ENCODE data around the gene SPEF1.
"Not testable (repeated sequence)": the region's sequence is repeated elsewhere in the genome, so short reads cannot be mapped to it uniquely, and the experiment has no call there.

Gene SPEF1, protein sequence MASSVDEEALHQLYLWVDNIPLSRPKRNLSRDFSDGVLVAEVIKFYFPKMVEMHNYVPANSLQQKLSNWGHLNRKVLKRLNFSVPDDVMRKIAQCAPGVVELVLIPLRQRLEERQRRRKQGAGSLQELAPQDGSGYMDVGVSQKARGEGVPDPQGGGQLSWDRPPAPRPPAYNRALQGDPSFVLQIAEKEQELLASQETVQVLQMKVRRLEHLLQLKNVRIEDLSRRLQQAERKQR

GRCh38 chr20:3781153-3781910 is at the start of gene SPEF1:
SPEF1 (minus strand) TSS chr20:3781448; CDS start chr20:3781287, 161 bp downstream.
- DNase-seq (ENCODE audit: low read depth in 4 of 4, low spot score in 1 of 4) = no peak

- not testable (repeated sequence) for DNase-seq (ENCODE audit: low read depth in 4 of 4, low spot score in 1 of 4)
Observed at GRCh38 chr20:3829891-3830290, 48.6 kb upstream of the SPEF1 start.

- no peak for DNase-seq (ENCODE audit: low read depth in 4 of 4, low spot score in 1 of 4)
Observed at GRCh38 chr20:3828798-3829197, 47.5 kb upstream of the SPEF1 start.

DNA sequence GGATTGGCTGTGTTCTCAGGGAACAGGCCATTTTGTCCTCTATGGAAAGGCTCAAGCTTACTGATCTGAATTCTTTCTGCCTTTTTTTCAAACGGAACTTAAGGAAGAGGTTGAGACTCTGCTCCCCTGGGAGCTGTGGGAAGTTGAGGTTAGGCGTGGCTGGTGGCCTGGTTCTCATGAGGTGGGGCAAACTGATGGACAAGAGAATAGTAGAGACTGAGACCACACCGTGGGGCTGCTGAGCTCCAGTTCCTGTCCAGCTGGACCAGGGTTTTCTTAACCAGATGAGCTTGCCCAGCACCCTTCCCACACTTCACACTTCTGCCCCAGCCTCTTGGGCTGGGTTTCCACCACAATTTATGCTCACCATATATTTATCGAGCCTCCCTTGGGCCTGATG is 45.2 kb upstream of the SPEF1 start:
- DNase-seq (ENCODE audit: low read depth in 4 of 4, low spot score in 1 of 4) = no peak

DNA sequence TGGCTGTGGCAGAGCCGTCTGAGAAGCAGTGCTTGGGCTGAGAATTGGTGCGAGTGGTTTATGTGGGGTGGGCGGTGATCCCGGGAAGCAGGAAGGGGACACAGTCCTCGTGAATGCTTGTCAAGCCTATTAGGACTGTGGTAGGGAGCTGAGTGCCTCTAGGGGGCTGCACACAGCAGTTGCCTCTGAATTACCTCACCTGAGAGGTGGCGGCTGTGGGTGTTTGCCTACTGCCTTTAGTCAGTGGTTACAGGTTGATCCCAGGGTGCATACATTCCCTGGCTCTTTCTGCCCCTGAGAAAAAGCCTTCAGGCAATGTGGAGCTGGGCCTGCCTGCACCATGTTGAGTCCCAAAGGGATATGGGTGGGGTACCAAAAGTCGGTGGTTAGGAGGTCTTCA is 44.3 kb upstream of the SPEF1 start:
- DNase-seq (ENCODE audit: low read depth in 4 of 4, low spot score in 1 of 4) = no peak

DNA sequence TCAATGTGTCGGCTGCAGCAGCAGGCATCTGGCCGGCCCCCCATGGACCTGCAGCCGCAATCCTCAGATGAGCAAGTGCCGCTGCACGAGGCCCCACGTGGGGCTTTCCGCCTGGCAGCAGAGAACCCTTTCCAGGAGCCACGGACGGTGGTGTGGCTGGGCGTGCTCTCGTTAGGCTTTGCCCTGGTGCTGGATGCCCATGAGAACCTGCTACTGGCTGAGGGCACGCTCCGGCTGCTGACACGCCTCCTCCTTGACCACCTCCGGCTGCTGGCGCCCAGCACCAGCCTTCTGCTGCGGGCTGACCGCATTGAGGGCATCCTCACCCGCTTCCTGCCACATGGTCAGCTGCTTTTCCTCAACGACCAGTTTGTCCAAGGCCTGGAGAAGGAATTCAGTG is 42.6 kb upstream of the SPEF1 start:
- no peak for DNase-seq (ENCODE audit: low read depth in 4 of 4, low spot score in 1 of 4)

DNA sequence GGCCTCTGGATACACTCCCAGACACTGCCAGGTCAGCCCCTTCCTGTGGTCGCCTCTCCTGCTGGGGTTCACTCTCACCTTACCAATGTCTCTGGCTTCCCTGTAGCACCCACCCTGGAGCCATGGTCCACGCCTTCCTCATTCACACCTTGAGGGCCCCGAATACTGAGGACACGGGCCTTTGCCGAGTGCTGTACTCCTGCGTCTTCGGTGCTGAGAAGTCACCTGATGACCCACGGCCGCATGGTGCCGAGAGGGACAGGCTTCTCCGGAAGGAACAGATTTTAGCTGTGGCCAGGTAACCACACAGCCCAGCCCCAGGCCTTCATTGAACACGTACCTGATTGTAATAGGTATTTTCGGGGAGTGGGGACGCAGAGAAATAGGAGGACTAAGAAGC is 40.7 kb upstream of the SPEF1 start:
- no peak for DNase-seq (ENCODE audit: low read depth in 4 of 4, low spot score in 1 of 4)

DNA sequence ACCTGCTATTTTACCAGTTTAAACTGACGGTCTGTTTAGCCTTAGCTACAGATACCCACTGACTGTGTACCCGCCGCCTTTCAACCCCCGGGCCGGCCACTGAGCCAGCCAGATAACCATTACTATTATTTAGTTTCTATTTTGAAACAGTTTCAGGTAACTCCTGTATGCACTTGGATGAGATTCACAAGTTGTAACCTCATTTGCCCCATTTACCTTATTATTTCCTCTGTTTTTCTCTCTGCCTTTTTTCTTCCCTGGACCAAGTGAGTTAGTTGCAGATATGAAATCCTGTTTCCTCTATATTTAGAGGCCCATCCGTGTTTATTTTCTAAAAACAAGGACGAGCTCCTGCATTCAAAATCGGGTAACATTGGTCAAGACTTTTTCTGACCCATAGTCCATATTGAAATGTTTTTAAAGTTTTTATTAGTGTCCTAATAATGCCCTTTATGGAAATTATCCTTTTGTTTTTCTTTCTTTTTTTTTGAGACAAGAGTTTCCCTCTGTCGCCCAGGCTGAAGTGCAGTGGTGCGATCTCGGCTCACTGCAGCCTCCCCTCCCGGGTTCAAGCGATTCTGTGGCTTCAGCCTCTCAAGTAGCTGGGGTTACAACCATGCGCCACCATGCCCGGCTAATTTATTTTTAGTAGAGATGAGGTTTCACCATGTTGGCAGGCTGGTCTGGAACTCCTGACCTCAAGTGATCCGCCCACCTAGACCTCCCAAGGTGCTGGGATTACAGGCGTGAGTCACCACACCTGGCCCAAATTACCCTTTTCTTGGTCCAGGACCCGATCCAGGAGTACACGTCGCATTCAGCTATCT is 39.9 kb upstream of the SPEF1 start:
- no peak for DNase-seq (ENCODE audit: low read depth in 4 of 4, low spot score in 1 of 4)

DNA sequence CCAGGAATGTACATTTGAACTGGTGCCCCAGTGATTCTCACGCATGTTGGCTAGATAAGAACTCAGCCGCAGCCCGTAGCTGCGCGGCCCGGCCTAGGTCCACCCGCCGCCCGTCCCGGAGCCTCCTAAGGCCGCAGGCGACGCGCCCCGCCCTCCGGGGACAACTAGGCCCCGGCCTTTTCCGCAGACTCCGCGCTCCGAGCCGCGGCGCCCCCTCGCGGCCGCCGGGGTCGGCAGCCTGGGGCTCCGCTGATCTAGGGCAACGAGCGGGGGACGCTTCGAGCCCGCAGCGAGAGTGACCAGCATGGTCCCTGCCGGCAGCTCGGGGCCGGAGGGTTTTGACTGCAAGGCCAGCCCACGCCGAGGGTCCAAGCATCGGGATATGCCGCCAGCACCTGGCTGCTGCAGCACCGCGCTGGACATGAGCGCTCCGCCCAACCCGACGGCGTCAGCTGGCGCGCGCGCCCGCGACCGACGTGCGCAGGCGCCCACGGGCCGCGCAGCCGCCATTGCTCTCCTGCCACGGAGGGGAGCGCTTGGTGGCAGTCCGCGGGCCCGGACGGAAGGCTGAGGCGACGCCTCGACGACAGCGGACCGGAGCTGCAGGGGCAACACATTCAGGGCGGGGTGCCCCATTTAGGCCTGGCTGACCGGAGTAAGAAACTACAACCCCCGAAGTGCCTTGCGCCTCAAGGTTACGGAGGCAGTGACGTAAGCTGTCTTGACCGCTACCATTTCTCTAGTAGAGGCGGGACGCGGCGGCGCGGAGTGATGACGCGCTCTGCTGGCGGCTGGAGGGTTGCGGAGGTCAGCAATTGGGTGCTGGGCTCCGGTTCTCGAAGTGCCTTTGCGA is 39.0 kb upstream of the SPEF1 start, which contains the start of gene AP5S1:
TSS of gene AP5S1 (plus strand) at position 500 of the 853 bp plus-strand sequence. CDS start 1,571 bp downstream, outside the sequence.
- DNase-seq (ENCODE audit: low read depth in 4 of 4, low spot score in 1 of 4) = peak; percentile 76 to 87 (median 83)

GRCh38 chr20:3819411-3820047 is 38.3 kb upstream of the SPEF1 start:
- no peak for DNase-seq (ENCODE audit: low read depth in 4 of 4, low spot score in 1 of 4)

- no peak for DNase-seq (ENCODE audit: low read depth in 4 of 4, low spot score in 1 of 4)
Observed at GRCh38 chr20:3818155-3819151, 37.2 kb upstream of the SPEF1 start.

GRCh38 chr20:3815703-3816315 is 34.6 kb upstream of the SPEF1 start:
- no peak for DNase-seq (ENCODE audit: low read depth in 4 of 4, low spot score in 1 of 4)

- DNase-seq (ENCODE audit: low read depth in 4 of 4, low spot score in 1 of 4) = no peak
Observed at GRCh38 chr20:3814928-3815495, 33.8 kb upstream of the SPEF1 start.

DNA sequence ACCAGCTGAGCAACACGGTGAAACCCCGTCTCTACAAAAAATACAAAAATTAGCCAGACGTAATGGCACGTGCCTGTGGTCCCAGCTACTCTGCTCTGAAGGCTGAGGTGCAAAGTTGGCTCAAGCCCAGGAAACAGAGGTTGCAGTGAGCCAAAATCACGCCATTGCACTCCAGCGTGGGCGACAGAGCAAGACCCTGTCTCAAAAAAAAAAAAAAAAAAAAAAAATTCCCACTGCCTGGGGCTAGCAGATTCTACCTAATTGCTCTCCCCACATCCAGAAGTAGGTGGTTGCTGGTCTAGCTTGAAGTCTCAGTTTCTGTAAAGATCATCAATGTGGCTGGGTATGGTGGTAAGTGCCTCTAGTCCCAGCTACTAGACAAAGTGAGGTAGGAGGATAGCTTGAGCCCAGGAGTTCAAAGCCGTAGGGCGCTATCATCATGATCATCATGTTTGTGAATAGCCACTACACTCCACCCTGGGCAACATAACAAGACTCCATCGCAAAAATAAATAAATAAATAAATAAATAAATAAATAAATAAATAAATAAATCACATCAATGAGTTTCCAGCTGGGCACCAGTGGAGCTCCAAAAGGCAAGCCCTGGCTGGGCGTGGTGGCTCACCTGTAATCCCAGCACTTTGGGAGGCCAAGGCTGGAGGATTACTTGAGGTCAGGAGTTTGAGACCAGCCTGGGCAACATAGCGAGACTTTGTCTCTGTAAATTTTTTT is 32.8 kb upstream of the SPEF1 start:
- DNase-seq (ENCODE audit: low read depth in 4 of 4, low spot score in 1 of 4) = no peak

GRCh38 chr20:3812975-3813847 is 32.0 kb upstream of the SPEF1 start:
- DNase-seq (ENCODE audit: low read depth in 4 of 4, low spot score in 1 of 4) = no peak

- DNase-seq (ENCODE audit: low read depth in 4 of 4, low spot score in 1 of 4) = no peak
Observed at GRCh38 chr20:3812259-3812681, 31.0 kb upstream of the SPEF1 start.

Measured in stimulated activated CD4-positive, alpha-beta T cell treated with anti-CD3 and anti-CD28 coated beads, Interleukin-1b, Interleukin-23, amount 100 ng/mL, for 24 hours (primary cell).